ENCODE data around the gene LRMDA.

The LRMDA gene

DNA sequence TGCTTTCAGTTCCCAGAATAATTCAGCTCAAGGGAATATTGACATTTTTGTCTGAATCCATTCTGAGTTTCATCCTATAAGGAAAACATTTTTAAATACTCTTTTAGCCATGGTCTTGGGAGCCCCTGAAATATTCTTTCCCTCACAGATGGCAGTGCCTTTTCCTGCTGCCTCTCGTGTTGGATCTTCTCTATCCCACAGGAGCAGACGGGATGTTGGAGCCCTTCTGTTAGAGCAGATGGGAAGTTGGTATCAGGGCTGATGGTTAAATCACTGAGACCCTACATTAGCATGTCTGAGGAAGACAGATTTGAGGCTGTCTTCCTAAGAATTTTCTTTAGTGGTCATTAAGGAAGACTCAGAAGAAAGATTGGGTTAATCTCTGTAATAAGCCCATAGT, 737.8 kb downstream of the LRMDA start:
- Histone ChIP-seq H3K4me3 (ENCODE audit: low read depth in 1 of 2, low read length in 2 of 2) (no peak overlapping the region), H3K36me3 (ENCODE audit: insufficient read depth, low read length) (no peaks in the 10 kb centered on the region), H3K4me2 (ENCODE audit: insufficient read depth, low read length) (no peak overlapping the region), H3K79me2 (ENCODE audit: insufficient read depth, low read length) (no peaks in the 10 kb centered on the region), H3K9ac (ENCODE audit: low read depth, low read length) (no peak overlapping the region), H3K9me3 (ENCODE audit: insufficient read depth, low read length, severe bottlenecking) (no peaks in the 10 kb centered on the region), H4K20me1 (ENCODE audit: insufficient read depth, low read length) (no peaks in the 10 kb centered on the region), H3K27me3 (ENCODE audit: insufficient read depth, low read length, poor library complexity) (no peaks in the 10 kb centered on the region), H2AFZ (ENCODE audit: low read depth, low read length) (no peak overlapping the region), H3K4me1 (ENCODE audit: insufficient read depth, low read length) (no peaks in the 10 kb centered on the region), H3K27ac (ENCODE audit: low read length) (no peak overlapping the region)
- TF ChIP-seq, protein P1, sequence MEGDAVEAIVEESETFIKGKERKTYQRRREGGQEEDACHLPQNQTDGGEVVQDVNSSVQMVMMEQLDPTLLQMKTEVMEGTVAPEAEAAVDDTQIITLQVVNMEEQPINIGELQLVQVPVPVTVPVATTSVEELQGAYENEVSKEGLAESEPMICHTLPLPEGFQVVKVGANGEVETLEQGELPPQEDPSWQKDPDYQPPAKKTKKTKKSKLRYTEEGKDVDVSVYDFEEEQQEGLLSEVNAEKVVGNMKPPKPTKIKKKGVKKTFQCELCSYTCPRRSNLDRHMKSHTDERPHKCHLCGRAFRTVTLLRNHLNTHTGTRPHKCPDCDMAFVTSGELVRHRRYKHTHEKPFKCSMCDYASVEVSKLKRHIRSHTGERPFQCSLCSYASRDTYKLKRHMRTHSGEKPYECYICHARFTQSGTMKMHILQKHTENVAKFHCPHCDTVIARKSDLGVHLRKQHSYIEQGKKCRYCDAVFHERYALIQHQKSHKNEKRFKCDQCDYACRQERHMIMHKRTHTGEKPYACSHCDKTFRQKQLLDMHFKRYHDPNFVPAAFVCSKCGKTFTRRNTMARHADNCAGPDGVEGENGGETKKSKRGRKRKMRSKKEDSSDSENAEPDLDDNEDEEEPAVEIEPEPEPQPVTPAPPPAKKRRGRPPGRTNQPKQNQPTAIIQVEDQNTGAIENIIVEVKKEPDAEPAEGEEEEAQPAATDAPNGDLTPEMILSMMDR (IDR thresholded peaks at IDR 0.05; ENCODE audit: borderline replicate concordance, extremely low read depth, low read length, poor library complexity, severe bottlenecking) = no peak
- ATAC-seq (ENCODE audit: insufficient read depth, low read depth) = no peak
- DNase-seq = no peak

DNA sequence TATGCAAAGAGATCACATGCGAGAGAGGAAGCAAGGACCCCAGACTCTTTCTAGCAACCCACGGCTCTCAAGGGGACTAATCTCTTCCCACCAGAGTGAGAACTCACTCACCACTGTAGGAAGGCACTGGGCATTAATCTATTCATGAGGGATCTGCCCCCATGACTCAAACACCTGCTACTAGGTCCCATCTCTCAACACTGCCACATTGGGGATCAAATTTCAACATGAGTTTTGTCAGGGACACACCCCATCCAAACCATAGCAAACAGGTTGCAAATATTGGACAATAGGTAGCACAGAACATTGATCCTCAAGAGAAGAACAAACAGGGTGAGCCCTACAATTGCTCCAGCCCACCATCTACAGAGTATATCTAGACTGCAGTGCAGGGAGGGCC, 740.6 kb downstream of the LRMDA start:
- Histone ChIP-seq H3K27me3 (ENCODE audit: insufficient read depth, low read length, poor library complexity) (no peaks in the 10 kb centered on the region), H3K79me2 (ENCODE audit: insufficient read depth, low read length) (no peaks in the 10 kb centered on the region), H2AFZ (ENCODE audit: low read depth, low read length) (no peak overlapping the region), H3K9me3 (ENCODE audit: insufficient read depth, low read length, severe bottlenecking) (no peaks in the 10 kb centered on the region), H3K4me1 (ENCODE audit: insufficient read depth, low read length) (no peaks in the 10 kb centered on the region), H3K27ac (ENCODE audit: low read length) (no peak overlapping the region), H4K20me1 (ENCODE audit: insufficient read depth, low read length) (no peaks in the 10 kb centered on the region), H3K36me3 (ENCODE audit: insufficient read depth, low read length) (no peaks in the 10 kb centered on the region), H3K4me2 (ENCODE audit: insufficient read depth, low read length) (no peak overlapping the region), H3K9ac (ENCODE audit: low read depth, low read length) (no peak overlapping the region), H3K4me3 (ENCODE audit: low read depth in 1 of 2, low read length in 2 of 2) (no peak overlapping the region)
- DNase-seq (no peak), ATAC-seq (ENCODE audit: insufficient read depth, low read depth) (no peak)
- TF ChIP-seq EZH2 (IDR thresholded peaks at IDR 0.05; ENCODE audit: borderline replicate concordance, low read depth, low read length, severe bottlenecking) = no peak
- TF ChIP-seq, protein P1 (IDR thresholded peaks at IDR 0.05; ENCODE audit: borderline replicate concordance, extremely low read depth, low read length, poor library complexity, severe bottlenecking) = no peak

DNA sequence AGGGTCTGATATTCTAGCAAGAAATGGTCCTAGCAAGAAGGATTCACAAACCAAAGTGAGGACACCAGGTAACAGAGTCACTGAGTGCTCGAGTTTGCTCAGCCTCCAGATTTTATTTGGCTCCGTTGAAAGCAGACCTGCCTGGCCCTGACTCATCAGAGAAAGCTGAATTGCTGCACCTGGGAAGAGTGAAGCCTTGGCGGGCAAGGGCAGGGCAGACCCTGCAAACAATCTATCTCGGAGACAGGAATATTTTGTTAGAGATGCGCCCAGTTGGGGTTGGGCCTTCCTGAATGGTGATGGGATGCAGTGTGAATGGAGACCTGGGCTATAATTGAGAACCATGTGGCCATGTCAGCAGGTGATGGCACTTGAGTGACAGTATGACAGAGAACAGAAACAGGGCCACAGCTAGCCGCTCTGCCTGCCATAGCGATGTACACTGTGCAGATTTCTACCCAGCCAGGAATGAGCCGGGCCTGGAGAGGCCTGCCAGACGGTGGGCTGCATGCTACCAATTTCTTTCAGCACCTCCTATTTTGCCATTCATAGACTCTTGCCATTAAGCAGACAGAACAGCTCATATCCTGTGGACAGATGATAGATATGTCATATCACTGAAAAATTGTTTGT, 744.2 kb downstream of the LRMDA start:
- no peak overlapping the region for H3K4me2 ChIP-seq (ENCODE audit: insufficient read depth, low read length)
- H3K79me2 ChIP-seq (ENCODE audit: insufficient read depth, low read length) = no peaks in the 10 kb centered on the region
- no peak overlapping the region for H3K27ac ChIP-seq (ENCODE audit: low read length)
- H3K4me3 ChIP-seq (ENCODE audit: low read depth in 1 of 2, low read length in 2 of 2) = no peak overlapping the region
- no peaks in the 10 kb centered on the region for H3K9me3 ChIP-seq (ENCODE audit: insufficient read depth, low read length, severe bottlenecking)
- no peak overlapping the region for H3K9ac ChIP-seq (ENCODE audit: low read depth, low read length)
- no peak for ATAC-seq (ENCODE audit: insufficient read depth, low read depth)
- TF ChIP-seq, protein P1 (IDR thresholded peaks at IDR 0.05; ENCODE audit: borderline replicate concordance, extremely low read depth, low read length, poor library complexity, severe bottlenecking) = no peak
- TF ChIP-seq EZH2 (IDR thresholded peaks at IDR 0.05; ENCODE audit: borderline replicate concordance, low read depth, low read length, severe bottlenecking) = no peak
- no peaks in the 10 kb centered on the region for H3K36me3 ChIP-seq (ENCODE audit: insufficient read depth, low read length)
- no peak overlapping the region for H2AFZ ChIP-seq (ENCODE audit: low read depth, low read length)
- H3K4me1 ChIP-seq (ENCODE audit: insufficient read depth, low read length) = no peaks in the 10 kb centered on the region
- no peak for DNase-seq
- no peaks in the 10 kb centered on the region for H3K27me3 ChIP-seq (ENCODE audit: insufficient read depth, low read length, poor library complexity)
- H4K20me1 ChIP-seq (ENCODE audit: insufficient read depth, low read length) = no peaks in the 10 kb centered on the region

GRCh38 chr10:76176166-76176550, 744.7 kb downstream of the LRMDA start:
- H3K9ac ChIP-seq (ENCODE audit: low read depth, low read length) = no peak overlapping the region
- H3K9me3 ChIP-seq (ENCODE audit: insufficient read depth, low read length, severe bottlenecking) = no peaks in the 10 kb centered on the region
- H4K20me1 ChIP-seq (ENCODE audit: insufficient read depth, low read length) = no peaks in the 10 kb centered on the region
- H3K27ac ChIP-seq (ENCODE audit: low read length) = no peak overlapping the region
- H3K36me3 ChIP-seq (ENCODE audit: insufficient read depth, low read length) = no peaks in the 10 kb centered on the region
- H3K27me3 ChIP-seq (ENCODE audit: insufficient read depth, low read length, poor library complexity) = no peaks in the 10 kb centered on the region
- TF ChIP-seq, protein P1 (IDR thresholded peaks at IDR 0.05; ENCODE audit: borderline replicate concordance, extremely low read depth, low read length, poor library complexity, severe bottlenecking) = no peak
- TF ChIP-seq EZH2 (IDR thresholded peaks at IDR 0.05; ENCODE audit: borderline replicate concordance, low read depth, low read length, severe bottlenecking) = no peak
- H2AFZ ChIP-seq (ENCODE audit: low read depth, low read length) = no peak overlapping the region
- ATAC-seq (ENCODE audit: insufficient read depth, low read depth) = no peak
- no peaks in the 10 kb centered on the region for H3K4me1 ChIP-seq (ENCODE audit: insufficient read depth, low read length)
- H3K4me2 ChIP-seq (ENCODE audit: insufficient read depth, low read length) = no peak overlapping the region
- no peak for DNase-seq
- H3K79me2 ChIP-seq (ENCODE audit: insufficient read depth, low read length) = no peaks in the 10 kb centered on the region
- H3K4me3 ChIP-seq (ENCODE audit: low read depth in 1 of 2, low read length in 2 of 2) = no peak overlapping the region

All from DND-41 (cell line).